K562 (cell line): ENCODE data around the gene VEZF1. TPM values are rescaled to one million over a fixed set of nuclear protein-coding genes. Genes with fewer than 3 reads are reported as not detected.

ENCODE experiments used
- AFF1 ChIP-seq, 2 experiments: fragments of 450-650 bp; IDR thresholded peaks; 2 replicates each; pipeline ENCODE4 v1.6.1; 2018; ENCODE audit warnings: mild to moderate bottlenecking in 2 of 2, low read depth in 1 of 2; ENCODE audit not compliant: partially characterized antibody in 2 of 2
- BMI1 ChIP-seq: fragments of 150-350 bp; IDR thresholded peaks from 2 replicates; pipeline ENCODE4 v1.6.1; 2014; ENCODE audit warnings: low read length
- CAMTA2 ChIP-seq: fragments of 250-450 bp; sonication (Bioruptor Pico); conservative IDR thresholded peaks from 2 replicates; pipeline ENCODE4 v1.5.1; 2022
- CTCFL ChIP-seq: IDR thresholded peaks from 2 replicates; pipeline ENCODE4 v1.6.1; 2011; ENCODE audit warnings: borderline replicate concordance, low read depth, mild to moderate bottlenecking, moderate library complexity, low read length; ENCODE audit not compliant: insufficient read depth, poor library complexity, severe bottlenecking
- GTF2E2 ChIP-seq: fragments of 200-800 bp; sonication (Bioruptor generic); IDR thresholded peaks from 2 replicates; pipeline ENCODE4 v1.6.1; 2016; ENCODE audit warnings: missing genetic modification characterization, missing compliant biosample characterization
- PBX2 ChIP-seq, 2 experiments: IDR thresholded peaks in 1 of 2; conservative IDR thresholded peaks in 1 of 2; 2 replicates each; pipeline ENCODE4 v1.6.1; 2016; ENCODE audit warnings: low read depth in 2 of 2, mild to moderate bottlenecking in 1 of 2, missing compliant biosample characterization in 1 of 2, missing genetic modification characterization in 1 of 2, moderate library complexity in 1 of 2
- SNAPC5 ChIP-seq: fragments of 250-450 bp; sonication (Bioruptor Pico); IDR thresholded peaks from 2 replicates; pipeline ENCODE4 v1.8.0; 2021; ENCODE audit warnings: moderate library complexity, mild to moderate bottlenecking, inconsistent platforms
- SRF ChIP-seq, 2 experiments: fragments of 250-450, 450-650 bp in 1 of 2; sonication (Bioruptor Pico) in 1 of 2; sonication (generic) in 1 of 2; formaldehyde crosslinking; IDR thresholded peaks; 2 replicates each; pipeline versions ENCODE4 v1.5.0 to v1.5.1; 2020 to 2022; ENCODE audit warnings: mild to moderate bottlenecking in 1 of 2, missing genetic modification reagents in 1 of 2
- SRSF3 ChIP-seq: fragments of 200-400 bp; formaldehyde crosslinking; IDR thresholded peaks from 2 replicates; pipeline ENCODE4 v1.6.1; 2016; ENCODE audit warnings: mild to moderate bottlenecking, low read length, moderate library complexity; ENCODE audit not compliant: insufficient read depth
- TAF9B ChIP-seq: fragments of 450-650 bp; IDR thresholded peaks from 2 replicates; pipeline ENCODE4 v1.6.1; 2018; ENCODE audit warnings: mild to moderate bottlenecking; ENCODE audit not compliant: partially characterized antibody
- ZHX1 ChIP-seq: fragments of 150-350 bp; conservative IDR thresholded peaks from 2 replicates; pipeline ENCODE4 v1.6.1; 2014; ENCODE audit warnings: low read length
- polyA plus RNA-seq, 8 experiments: library from polyadenylated mRNA; depleted of rRNA in 4 of 8; stranded (reverse) in 5 of 8; unstranded in 3 of 8; fragments of >200 nt; fragmentation: Nextera tagmentation in 2 of 8; fragmentation: Illumina TruSeq in 1 of 8; extraction: Ambion mirVana in 2 of 8; extraction: Trizol in 1 of 8; gene quantifications; 2 replicates each; pipeline versions ENCODE4 v1.2.1 to v1.2.3, GENCODE V29; 2011 to 2014; ENCODE audit warnings: inconsistent platforms in 1 of 8, missing spikeins in 1 of 8
- total RNA-seq, 7 experiments: library from RNA; depleted of rRNA in 6 of 7; stranded (reverse); fragments of >200 nt in 6 of 7; fragmentation: Illumina TruSeq in 2 of 7; extraction: Trizol in 2 of 7; gene quantifications; 2 replicates each; pipeline versions ENCODE4 v1.2.1 to v1.2.3, GENCODE V29; 2011 to 2021; ENCODE audit warnings: low replicate concordance in 1 of 7

The VEZF1 gene
- total and polyA plus RNA-seq, 9 of the 15 experiments (the other 6 are each of a cell fraction or from before 2014, with no cell fraction given): 9.5 to 33.4 (median 22.1) TPM

- no peak for TF ChIP-seq AFF1 (IDR thresholded peaks at IDR 0.05; ENCODE audit: low read depth in 1 of 2, partially characterized antibody in 2 of 2)
- TF ChIP-seq SRSF3: no peak; the same call in 1 of the 2 replicates
- no peak; the same call in 1 of the 2 replicates for TF ChIP-seq ZHX1
- no peak for TF ChIP-seq SNAPC5 (CRISPR knock-in tag)
- no peak for TF ChIP-seq PBX2 (CRISPR knock-in tag; IDR thresholded peaks at IDR 0.05; ENCODE audit: low read depth)
- 0 out of 2 replicates have a peak, but pooled peaks have one; percentile 42 for TF ChIP-seq PBX2 (tag; conservative IDR thresholded peaks at IDR 0.05; ENCODE audit: low read depth)
- no peak for TF ChIP-seq CTCFL
- TF ChIP-seq CAMTA2 (CRISPR knock-in tag): no peak
- peak; percentile 63; the same call in 1 of the 2 replicates for TF ChIP-seq BMI1
- TF ChIP-seq SRF (CRISPR knock-in tag; IDR thresholded peaks at IDR 0.05): no peak; a peak in 1 of 4 replicates
- TF ChIP-seq GTF2E2 (tag): peak; percentile 88; the same call in 1 of the 2 replicates
- TF ChIP-seq TAF9B: peak; percentile 92
These were observed 19.1 kb upstream of the VEZF1 start, which contains the start of gene SRSF1 (continued) for GRCh38 chr17:58006924-58007780.
